HG03175 (cell line): Measurements from ENCODE around the gene TMED7.

Experiments used
- ATAC-seq: cut with Tn5 transposase; IDR thresholded peaks from one replicate; pipeline ENCODE4 v1.9.1; 2021; ENCODE audit warnings: mild to moderate bottlenecking, moderate library complexity; ENCODE audit not compliant: unreplicated experiment

Gene TMED7

DNA sequence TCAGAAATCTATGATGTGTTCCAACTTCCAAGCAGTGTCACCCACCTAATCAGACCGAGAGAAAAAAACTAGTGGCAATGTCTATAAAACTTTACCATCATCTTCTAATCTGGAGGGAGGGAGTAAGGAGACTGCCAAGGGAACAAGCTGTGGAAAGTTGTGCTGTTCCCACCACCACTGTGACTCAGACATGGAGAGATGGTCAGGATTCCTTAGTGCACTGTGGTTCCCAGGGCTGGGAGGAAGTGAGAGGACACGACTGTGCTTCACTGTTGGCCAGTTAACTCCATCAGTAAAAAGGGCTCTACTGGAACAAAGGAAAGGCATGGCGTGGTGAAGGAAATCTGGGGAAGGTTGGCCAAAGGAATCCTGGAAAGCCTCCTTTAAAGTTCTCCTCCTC, 42.4 kb downstream of the TMED7 start:
- ATAC-seq, result no peak

DNA sequence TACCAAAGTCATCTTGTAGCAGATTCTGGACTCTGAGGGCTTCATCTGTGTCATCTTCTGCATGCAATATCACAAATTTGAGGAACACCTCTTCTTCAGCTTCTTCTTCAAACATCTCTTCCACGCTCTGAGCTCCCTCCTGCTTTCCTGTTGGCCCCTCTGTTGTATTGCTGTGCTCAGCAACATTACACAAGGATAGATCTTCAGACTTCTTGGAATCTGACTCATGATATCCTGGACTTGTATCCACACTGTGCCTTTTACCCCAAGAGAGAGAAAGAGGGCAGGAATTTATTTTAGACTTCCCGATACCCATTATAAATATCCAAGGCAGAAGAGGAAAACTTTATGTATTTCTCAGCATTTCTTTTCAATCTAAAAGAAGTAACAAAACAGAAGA, 44.9 kb downstream of the TMED7 start:
- ATAC-seq, result no peak

DNA sequence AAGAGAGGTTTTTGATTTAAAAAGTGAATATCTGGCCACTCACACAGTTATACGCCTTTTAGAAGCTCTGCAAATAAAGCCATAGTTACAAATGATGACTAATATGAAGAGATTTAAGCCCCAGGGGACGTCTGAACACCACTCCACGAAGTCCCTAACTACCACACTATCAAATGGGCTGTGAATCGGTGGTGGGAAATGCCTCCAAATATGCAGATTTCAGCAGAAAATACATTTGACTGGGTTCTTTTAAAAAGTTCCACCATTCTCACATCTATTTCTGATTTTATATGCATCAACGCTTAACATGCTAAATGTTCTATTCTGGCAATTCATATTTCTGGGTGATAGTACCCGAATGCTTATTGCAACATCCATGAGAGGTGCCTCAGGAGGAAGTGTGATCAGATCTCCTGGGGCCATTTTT, 46.1 kb downstream of the TMED7 start:
- ATAC-seq, result peak; percentile 75

DNA sequence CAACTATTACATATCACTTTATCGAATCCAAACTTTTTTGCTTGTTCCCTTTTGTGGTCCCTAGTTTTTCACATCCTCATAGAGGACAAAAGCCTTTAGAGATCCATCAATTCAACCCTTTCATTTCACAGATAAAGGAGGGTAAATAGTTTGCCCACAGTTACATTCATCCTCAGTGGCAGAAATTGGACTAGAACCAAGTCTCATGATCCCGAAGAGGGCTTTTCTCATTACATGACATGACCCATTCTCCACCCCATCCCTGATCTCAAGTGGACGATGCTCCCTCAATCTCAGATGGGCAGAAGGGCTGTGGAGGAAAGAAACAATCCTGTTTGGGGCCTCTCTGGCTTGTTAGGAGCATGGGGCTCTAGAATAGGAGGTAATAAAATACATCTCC, 46.6 kb downstream of the TMED7 start:
- ATAC-seq, result no peak

- ATAC-seq, result peak; percentile 72
Observed at GRCh38 chr5:115578657-115579056, 47.2 kb downstream of the TMED7 start.

GRCh38 chr5:115577741-115578140, 48.1 kb downstream of the TMED7 start:
- ATAC-seq, result no peak

- ATAC-seq, result no peak
Observed at GRCh38 chr5:115577329-115577728, 48.5 kb downstream of the TMED7 start.

DNA sequence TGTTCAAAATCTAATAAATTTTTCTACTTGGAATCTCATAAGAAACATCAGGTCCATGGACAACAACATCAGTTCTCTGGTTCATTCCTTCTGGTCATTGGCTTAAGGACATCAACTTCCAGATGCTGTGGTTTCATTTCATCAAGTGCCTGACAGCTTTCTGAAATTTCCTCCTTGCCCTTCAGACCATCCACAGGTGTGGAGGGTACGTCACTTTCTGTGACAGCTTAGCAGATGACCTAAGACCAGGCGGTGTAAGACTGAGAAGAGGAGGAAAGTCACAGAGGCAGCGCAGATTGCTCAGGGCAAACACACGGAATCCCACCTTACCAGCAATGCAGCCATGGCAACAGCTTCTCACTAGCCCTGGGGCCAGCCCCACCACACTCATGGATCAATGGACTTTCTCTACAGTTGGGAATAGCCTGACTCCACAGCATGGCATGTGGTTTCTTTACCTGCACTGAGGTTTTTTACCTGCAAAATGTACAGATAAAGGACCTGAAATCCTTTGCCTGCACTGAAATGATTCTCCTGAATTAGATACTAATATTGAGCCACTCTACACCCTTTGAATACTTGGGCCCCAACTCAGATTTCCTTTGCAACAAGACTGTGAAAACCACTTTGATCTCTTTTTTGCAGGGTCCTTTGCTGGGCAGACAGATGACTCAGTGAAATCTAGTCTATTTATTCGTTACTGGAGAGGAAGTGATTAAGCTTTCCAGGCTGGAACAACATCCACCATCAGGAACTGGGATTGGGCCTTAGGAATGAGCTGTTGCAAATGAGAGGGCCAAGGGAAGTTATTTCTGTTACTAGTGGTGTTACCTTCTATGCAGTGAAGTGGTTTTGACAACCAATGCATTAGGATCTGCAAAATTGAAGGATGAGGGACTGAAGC, 50.4 kb downstream of the TMED7 start:
- ATAC-seq, result peak; percentile 25

GRCh38 chr5:115573133-115573532, 52.7 kb downstream of the TMED7 start:
- no peak for ATAC-seq

DNA sequence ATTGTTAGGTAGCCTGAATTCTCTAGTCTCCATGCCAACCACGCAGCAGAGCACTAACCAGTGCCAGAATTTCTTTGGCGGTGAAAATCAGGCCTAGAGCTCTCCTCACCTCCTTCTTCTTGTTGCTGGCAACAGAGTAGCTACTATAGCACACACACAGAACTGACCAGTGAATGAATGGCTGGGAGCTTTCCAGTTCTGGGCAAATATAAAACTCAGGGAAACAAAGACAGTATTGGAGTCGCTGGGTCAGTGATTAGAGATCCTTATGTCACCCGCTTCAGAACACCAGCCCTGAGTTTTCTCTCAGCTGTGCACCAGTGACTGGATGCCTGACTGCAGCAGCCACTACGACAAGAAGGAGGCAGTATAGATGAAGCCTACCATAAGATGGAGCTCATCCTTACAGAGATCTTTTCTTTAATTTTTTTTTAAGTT, 54.4 kb downstream of the TMED7 start:
- ATAC-seq, result no peak

- no peak for ATAC-seq
Observed at GRCh38 chr5:115568668-115569067, 57.2 kb downstream of the TMED7 start.

- no peak for ATAC-seq
Observed at GRCh38 chr5:115565233-115565632, 60.6 kb downstream of the TMED7 start.
